Measurements from ENCODE around the gene ZNF613. TPM values are rescaled to one million over a fixed set of nuclear protein-coding genes. Genes with fewer than 3 reads are reported as not detected.
"Not testable (repeated sequence)": the region's sequence is repeated elsewhere in the genome, so short reads cannot be mapped to it uniquely, and the experiment has no call there.

Gene ZNF613
- polyA plus RNA-seq, 1 experiment: 8.4 TPM

- Histone ChIP-seq H3K27me3 (ENCODE audit: control insufficient read depth, insufficient read depth, low read length) (no peaks in the 10 kb centered on the region), H3K4me3 (ENCODE audit: low read depth, low read length) (no peak overlapping the region), H3K9me3 (ENCODE audit: control insufficient read depth, insufficient read depth, low read length) (peaks cover 48% of the 10 kb centered on the region), H3K27ac (ENCODE audit: low read depth, low read length) (no peak overlapping the region)
- ChIA-PET POLR2A (no interaction called here), CTCF (no interaction called here)
- no peak for TF ChIP-seq CTCF (IDR thresholded peaks at IDR 0.05; ENCODE audit: low read depth, low read length)
- no peak for DNase-seq (ENCODE audit: low read depth, low spot score)
These were observed 51.6 kb downstream of the ZNF613 start for GRCh38 chr19:51978882-51979281.

GRCh38 chr19:51980116-51980736 lies 53.0 kb downstream of the ZNF613 start:
- no peak for DNase-seq (ENCODE audit: low read depth, low spot score)
- H3K4me3 ChIP-seq (ENCODE audit: low read depth, low read length): no peak overlapping the region
- ChIA-PET POLR2A (no interaction called here), CTCF (no interaction called here)
- TF ChIP-seq CTCF (IDR thresholded peaks at IDR 0.05; ENCODE audit: low read depth, low read length): no peak
- no peak overlapping the region for H3K27ac ChIP-seq (ENCODE audit: low read depth, low read length)
- H3K27me3 ChIP-seq (ENCODE audit: control insufficient read depth, insufficient read depth, low read length): no peaks in the 10 kb centered on the region
- H3K9me3 ChIP-seq (ENCODE audit: control insufficient read depth, insufficient read depth, low read length): peaks cover 43% of the 10 kb centered on the region

GRCh38 chr19:51980926-51981325 lies 53.7 kb downstream of the ZNF613 start:
- H3K4me3 ChIP-seq (ENCODE audit: low read depth, low read length); POLR2A ChIA-PET; H3K27ac ChIP-seq (ENCODE audit: low read depth, low read length); CTCF ChIA-PET; H3K27me3 ChIP-seq (ENCODE audit: control insufficient read depth, insufficient read depth, low read length); DNase-seq (ENCODE audit: low read depth, low spot score): not testable (repeated sequence)
- H3K9me3 ChIP-seq (ENCODE audit: control insufficient read depth, insufficient read depth, low read length): peaks cover 43% of the 10 kb centered on the region

- ChIA-PET POLR2A (no interaction called here), CTCF (no interaction called here)
- TF ChIP-seq CTCF (IDR thresholded peaks at IDR 0.05; ENCODE audit: low read depth, low read length): no peak
- Histone ChIP-seq H3K27ac (ENCODE audit: low read depth, low read length) (no peak overlapping the region), H3K27me3 (ENCODE audit: control insufficient read depth, insufficient read depth, low read length) (no peaks in the 10 kb centered on the region), H3K9me3 (ENCODE audit: control insufficient read depth, insufficient read depth, low read length) (peaks cover 48% of the 10 kb centered on the region), H3K4me3 (ENCODE audit: low read depth, low read length) (no peak overlapping the region)
- DNase-seq (ENCODE audit: low read depth, low spot score): no peak
These were observed 56.1 kb downstream of the ZNF613 start for GRCh38 chr19:51983361-51983760.

GRCh38 chr19:51986309-51987291 lies 59.3 kb downstream of the ZNF613 start, which contains the start of gene ZNF350:
Gene ZNF350 (minus strand): TSS chr19:51986840. CDS start chr19:51974360, 12,480 bp downstream.
- CTCF ChIA-PET: no interaction called here
- no peak for TF ChIP-seq CTCF (IDR thresholded peaks at IDR 0.05; ENCODE audit: low read depth, low read length)
- peak; percentile 90 for DNase-seq (ENCODE audit: low read depth, low spot score)
- peaks cover 50% of the 10 kb centered on the region for H3K9me3 ChIP-seq (ENCODE audit: control insufficient read depth, insufficient read depth, low read length)
- peak within 1 kb of the TSS; percentile 73 for H3K27ac ChIP-seq (ENCODE audit: low read depth, low read length)
- POLR2A ChIA-PET: no interaction called here
- peak within 1 kb of the TSS; percentile 96 for H3K4me3 ChIP-seq (ENCODE audit: low read depth, low read length)
- no peaks in the 10 kb centered on the region for H3K27me3 ChIP-seq (ENCODE audit: control insufficient read depth, insufficient read depth, low read length)

All from AG04450 (cell line).